ENCODE results near the gene MIGA2.

Gene MIGA2

GRCh38 chr9:129036923-129037766, 719 bp downstream of the MIGA2 start:
- TF ChIP-seq POLR2A (IDR thresholded peaks at IDR 0.05; ENCODE audit: low read length) (no peak), GATA1 (IDR thresholded peaks at IDR 0.05; ENCODE audit: low read depth, low read length) (no peak)
- peak; percentile 57 to 67 for DNase-seq

GRCh38 chr9:129037767-129038098, 1.3 kb downstream of the MIGA2 start:
- DNase-seq: peak; percentile 45 to 56
- TF ChIP-seq GATA1 (IDR thresholded peaks at IDR 0.05; ENCODE audit: low read depth, low read length) (no peak), POLR2A (IDR thresholded peaks at IDR 0.05; ENCODE audit: low read length) (no peak)

- DNase-seq: peak; percentile 40 to 49
- TF ChIP-seq POLR2A (IDR thresholded peaks at IDR 0.05; ENCODE audit: low read length) (no peak), GATA1 (IDR thresholded peaks at IDR 0.05; ENCODE audit: low read depth, low read length) (no peak)
Observed at GRCh38 chr9:129038109-129038852, 1.9 kb downstream of the MIGA2 start.

GRCh38 chr9:129040113-129040643, 3.8 kb downstream of the MIGA2 start:
- TF ChIP-seq POLR2A (IDR thresholded peaks at IDR 0.05; ENCODE audit: low read length) (no peak), GATA1 (IDR thresholded peaks at IDR 0.05; ENCODE audit: low read depth, low read length) (peak; percentile 89)
- DNase-seq: peak; percentile 83 to 91

GRCh38 chr9:129042016-129042415, 5.6 kb downstream of the MIGA2 start:
- TF ChIP-seq GATA1 (IDR thresholded peaks at IDR 0.05; ENCODE audit: low read depth, low read length) (no peak), POLR2A (IDR thresholded peaks at IDR 0.05; ENCODE audit: low read length) (no peak)
- DNase-seq: no peak

GRCh38 chr9:129052592-129052991, 16.2 kb downstream of the MIGA2 start:
- TF ChIP-seq GATA1 (IDR thresholded peaks at IDR 0.05; ENCODE audit: low read depth, low read length): no peak
- TF ChIP-seq POLR2A (IDR thresholded peaks at IDR 0.05; ENCODE audit: low read length): no peak
- DNase-seq: no peak

GRCh38 chr9:129053020-129053419, 16.6 kb downstream of the MIGA2 start:
- no peak for DNase-seq
- TF ChIP-seq GATA1 (IDR thresholded peaks at IDR 0.05; ENCODE audit: low read depth, low read length) (no peak), POLR2A (IDR thresholded peaks at IDR 0.05; ENCODE audit: low read length) (no peak)

- TF ChIP-seq POLR2A (IDR thresholded peaks at IDR 0.05; ENCODE audit: low read length): no peak
- no peak for DNase-seq
Observed at GRCh38 chr9:129054163-129054851, 17.9 kb downstream of the MIGA2 start.

GRCh38 chr9:129058965-129059795, 22.8 kb downstream of the MIGA2 start:
- no peak for DNase-seq
- TF ChIP-seq POLR2A (IDR thresholded peaks at IDR 0.05; ENCODE audit: low read length) (no peak), GATA1 (IDR thresholded peaks at IDR 0.05; ENCODE audit: low read depth, low read length) (no peak)

GRCh38 chr9:129059796-129060785, 23.7 kb downstream of the MIGA2 start:
- TF ChIP-seq GATA1 (IDR thresholded peaks at IDR 0.05; ENCODE audit: low read depth, low read length): no peak
- TF ChIP-seq POLR2A (IDR thresholded peaks at IDR 0.05; ENCODE audit: low read length): no peak
- no peak for DNase-seq

- DNase-seq: no peak
- TF ChIP-seq POLR2A (IDR thresholded peaks at IDR 0.05; ENCODE audit: low read length) (no peak), GATA1 (IDR thresholded peaks at IDR 0.05; ENCODE audit: low read depth, low read length) (no peak)
Observed at GRCh38 chr9:129060991-129061390, 24.6 kb downstream of the MIGA2 start.

GRCh38 chr9:129063061-129063460, 26.6 kb downstream of the MIGA2 start:
- TF ChIP-seq POLR2A (IDR thresholded peaks at IDR 0.05; ENCODE audit: low read length): no peak
- TF ChIP-seq GATA1 (IDR thresholded peaks at IDR 0.05; ENCODE audit: low read depth, low read length): no peak
- DNase-seq: no peak
